ENCODE measurements around the gene NF2.

DNA sequence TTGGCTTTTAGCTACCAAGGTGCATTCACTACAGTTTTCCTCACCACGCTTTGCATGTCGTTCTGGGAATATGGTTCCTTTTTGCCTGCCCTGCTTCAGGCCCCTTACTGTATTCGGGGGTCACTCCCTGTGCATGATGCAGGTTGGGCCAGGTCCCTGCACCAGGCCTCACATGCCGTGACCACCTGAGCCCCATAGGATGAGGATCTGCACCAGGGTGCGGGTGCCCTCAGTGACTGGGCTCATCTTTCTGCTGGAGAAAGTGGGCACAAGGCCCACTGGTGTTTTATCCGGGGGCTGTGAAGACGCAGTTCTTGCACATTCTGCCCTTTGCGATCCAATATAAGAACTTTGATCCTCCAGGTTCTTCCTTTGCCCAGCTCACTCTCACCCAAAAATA lies 70.7 kb downstream of the NF2 start:
- TF ChIP-seq, protein P1, sequence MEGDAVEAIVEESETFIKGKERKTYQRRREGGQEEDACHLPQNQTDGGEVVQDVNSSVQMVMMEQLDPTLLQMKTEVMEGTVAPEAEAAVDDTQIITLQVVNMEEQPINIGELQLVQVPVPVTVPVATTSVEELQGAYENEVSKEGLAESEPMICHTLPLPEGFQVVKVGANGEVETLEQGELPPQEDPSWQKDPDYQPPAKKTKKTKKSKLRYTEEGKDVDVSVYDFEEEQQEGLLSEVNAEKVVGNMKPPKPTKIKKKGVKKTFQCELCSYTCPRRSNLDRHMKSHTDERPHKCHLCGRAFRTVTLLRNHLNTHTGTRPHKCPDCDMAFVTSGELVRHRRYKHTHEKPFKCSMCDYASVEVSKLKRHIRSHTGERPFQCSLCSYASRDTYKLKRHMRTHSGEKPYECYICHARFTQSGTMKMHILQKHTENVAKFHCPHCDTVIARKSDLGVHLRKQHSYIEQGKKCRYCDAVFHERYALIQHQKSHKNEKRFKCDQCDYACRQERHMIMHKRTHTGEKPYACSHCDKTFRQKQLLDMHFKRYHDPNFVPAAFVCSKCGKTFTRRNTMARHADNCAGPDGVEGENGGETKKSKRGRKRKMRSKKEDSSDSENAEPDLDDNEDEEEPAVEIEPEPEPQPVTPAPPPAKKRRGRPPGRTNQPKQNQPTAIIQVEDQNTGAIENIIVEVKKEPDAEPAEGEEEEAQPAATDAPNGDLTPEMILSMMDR (IDR thresholded peaks at IDR 0.05) = no peak
- no peak for TF ChIP-seq POLR2A (IDR thresholded peaks at IDR 0.05)
